GM10248 (cell line): ENCODE measurements around the gene NEMP2.

Source experiments
- CTCF ChIA-PET: fragments of 300-600 bp; sonication (Branson Sonifier 250); formaldehyde crosslinking; extraction: SDS; loops from one replicate; lab custom pipeline; 2021; ENCODE audit warnings: antibody characterized with exemption; lab: Yijun Ruan, JAX
- POLR2A ChIA-PET: fragments of 350-650 bp; sonication (Branson Sonifier 250); formaldehyde crosslinking; extraction: SDS; loops from one replicate; lab custom pipeline; 2020; ENCODE audit warnings: antibody characterized with exemption; lab: Yijun Ruan, JAX
- DNase-seq: peaks from one replicate; pipeline ENCODE4 v3.0.0; 2012; ENCODE audit errors: extremely low spot score
- CTCF ChIP-seq: IDR thresholded peaks from 2 replicates; pipeline ENCODE4 v1.5.1; 2012; ENCODE audit warnings: mild to moderate bottlenecking, low read depth; ENCODE audit errors: extremely low read depth, missing control alignments, control extremely low read depth

The NEMP2 gene

GRCh38 chr2:190459881-190460280, 74.6 kb downstream of the NEMP2 start:
- TF ChIP-seq CTCF, result no peak
- DNase-seq, result no peak
- ChIA-PET POLR2A (no interaction called here), CTCF (interaction anchor here (0.8 to 2.5 kb wide), 14 partner anchors 8 to 185 kb away, joined by 3 to 9 read pairs (median 3); no protein-coding TSS in a partner anchor)

- CTCF ChIA-PET, result interaction anchor here (1.1 to 2.5 kb wide), 5 partner anchors 11 to 42 kb away, joined by 3 to 9 read pairs (median 3); no protein-coding TSS in a partner anchor
- DNase-seq, result no peak
- no peak for TF ChIP-seq CTCF
- POLR2A ChIA-PET, result no interaction called here
These were observed 76.0 kb downstream of the NEMP2 start for GRCh38 chr2:190458352-190459107.

- ChIA-PET CTCF (interaction anchor here (0.8 to 1.1 kb wide), 2 partner anchors 11 to 41 kb away, joined by 3 read pairs; no protein-coding TSS in a partner anchor), POLR2A (no interaction called here)
- DNase-seq, result no peak
- TF ChIP-seq CTCF, result no peak
These were observed 77.3 kb downstream of the NEMP2 start for GRCh38 chr2:190457256-190457655.

GRCh38 chr2:190456833-190457232, 77.7 kb downstream of the NEMP2 start:
- no peak for DNase-seq
- no peak for TF ChIP-seq CTCF
- POLR2A ChIA-PET, result no interaction called here
- CTCF ChIA-PET, result interaction anchor here (0.8 kb wide), 1 partner anchor 10 kb away, joined by 3 read pairs; no protein-coding TSS in a partner anchor

GRCh38 chr2:190455358-190456095, 79.0 kb downstream of the NEMP2 start:
- ChIA-PET POLR2A (no interaction called here), CTCF (no interaction called here)
- TF ChIP-seq CTCF, result no peak
- no peak for DNase-seq

- TF ChIP-seq CTCF, result no peak
These were observed 79.7 kb downstream of the NEMP2 start for GRCh38 chr2:190454795-190455194.

More at GRCh38 chr2:190454795-190455194, 79.7 kb downstream of the NEMP2 start:
- POLR2A ChIA-PET, result no interaction called here
- DNase-seq, result no peak
- CTCF ChIA-PET, result no interaction called here
